Ascending aorta (tissue), 2 donors: ENCODE results near the gene CSMD2. TPM values are rescaled to one million over a fixed set of nuclear protein-coding genes. Genes with fewer than 3 reads are reported as not detected.
A peak's percentile ranks its signal among the peaks of the same experiment; 100 is the strongest.

Experiments
- DNase-seq, 2 donors: peaks; one replicate each; pipeline ENCODE4 v3.0.0-alpha.2; 2019; ENCODE audit warnings: low spot score in 2 of 2
- H3K27ac ChIP-seq, 2 donors: fragments of 200-600 bp; sonication (generic); one replicate each; pipeline ENCODE4 v1.5.1; 2016 to 2017; ENCODE audit warnings: mild to moderate bottlenecking in 1 of 2
- H3K27me3 ChIP-seq: fragments of 200-600 bp; sonication (generic); one replicate; pipeline ENCODE4 v1.5.1; 2017
- H3K36me3 ChIP-seq, 2 donors: fragments of 200-600 bp; sonication (generic); one replicate each; pipeline ENCODE4 v1.5.1; 2016
- H3K4me1 ChIP-seq, 2 donors: fragments of 200-600 bp; sonication (generic); one replicate each; pipeline ENCODE4 v1.5.1; 2016 to 2017; ENCODE audit warnings: mild to moderate bottlenecking in 1 of 2
- H3K4me3 ChIP-seq, 2 donors: fragments of 200-600 bp; sonication (generic); one replicate each; pipeline ENCODE4 v1.5.1; 2016 to 2017; ENCODE audit warnings: mild to moderate bottlenecking in 1 of 2
- H3K9me3 ChIP-seq, 2 donors: fragments of 200-600 bp; sonication (generic); one replicate each; pipeline ENCODE4 v1.5.1; 2016
- intact Hi-C: fragments of 100-400 bp; cut with DNase I; formaldehyde crosslinking; loops from one replicate; pipeline ENCODE4 v1.15.1; 2023
- total RNA-seq: library from RNA; depleted of rRNA; stranded (reverse); fragments of >200 nt; gene quantifications from one replicate; pipeline ENCODE4 v1.1.0, GENCODE V29; 2016
- TF ChIP-seq, protein P1 (sequence below), 3 experiments: fragments of 200-600 bp in 2 of 3; fragments of 450-650 bp in 1 of 3; sonication (generic) in 2 of 3; IDR thresholded peaks; one replicate each; pipeline ENCODE4 v1.5.1; 2016 to 2019; ENCODE audit warnings: antibody characterized with exemption in 3 of 3, mild to moderate bottlenecking in 1 of 3, moderate library complexity in 1 of 3

The CSMD2 gene
- total RNA-seq, 1 donor from 2014 or later = 10.9 TPM

DNA sequence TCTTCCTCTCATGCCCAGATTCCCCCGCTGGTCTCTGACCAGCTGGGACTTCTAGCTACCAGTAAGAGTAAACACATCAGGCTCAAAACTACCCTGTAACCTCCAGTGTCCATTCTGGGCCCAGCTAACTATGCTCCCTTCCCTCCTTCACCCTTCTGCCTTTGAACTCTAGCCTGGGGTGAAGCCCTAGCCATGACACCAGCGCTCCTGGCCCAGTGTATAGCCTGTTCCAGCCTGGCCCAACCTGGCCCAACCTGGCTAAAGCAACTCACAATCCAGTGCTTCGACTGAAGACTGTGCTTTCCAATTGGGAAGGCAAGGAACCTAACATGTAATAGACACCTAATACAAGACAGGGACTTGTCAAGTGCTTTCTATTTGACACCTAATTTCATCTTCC lies 27.6 kb downstream of the CSMD2 start:
- TF ChIP-seq, protein P1, sequence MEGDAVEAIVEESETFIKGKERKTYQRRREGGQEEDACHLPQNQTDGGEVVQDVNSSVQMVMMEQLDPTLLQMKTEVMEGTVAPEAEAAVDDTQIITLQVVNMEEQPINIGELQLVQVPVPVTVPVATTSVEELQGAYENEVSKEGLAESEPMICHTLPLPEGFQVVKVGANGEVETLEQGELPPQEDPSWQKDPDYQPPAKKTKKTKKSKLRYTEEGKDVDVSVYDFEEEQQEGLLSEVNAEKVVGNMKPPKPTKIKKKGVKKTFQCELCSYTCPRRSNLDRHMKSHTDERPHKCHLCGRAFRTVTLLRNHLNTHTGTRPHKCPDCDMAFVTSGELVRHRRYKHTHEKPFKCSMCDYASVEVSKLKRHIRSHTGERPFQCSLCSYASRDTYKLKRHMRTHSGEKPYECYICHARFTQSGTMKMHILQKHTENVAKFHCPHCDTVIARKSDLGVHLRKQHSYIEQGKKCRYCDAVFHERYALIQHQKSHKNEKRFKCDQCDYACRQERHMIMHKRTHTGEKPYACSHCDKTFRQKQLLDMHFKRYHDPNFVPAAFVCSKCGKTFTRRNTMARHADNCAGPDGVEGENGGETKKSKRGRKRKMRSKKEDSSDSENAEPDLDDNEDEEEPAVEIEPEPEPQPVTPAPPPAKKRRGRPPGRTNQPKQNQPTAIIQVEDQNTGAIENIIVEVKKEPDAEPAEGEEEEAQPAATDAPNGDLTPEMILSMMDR (IDR thresholded peaks at IDR 0.05) = no peak
- Histone ChIP-seq H3K4me1 (no peaks in the 10 kb centered on the region), H3K4me3 (no peak overlapping the region), H3K9me3 (no peaks in the 10 kb centered on the region), H3K27me3 (no peaks in the 10 kb centered on the region), H3K27ac (no peak overlapping the region), H3K36me3 (no peaks in the 10 kb centered on the region)
- DNase-seq = peak in 1 of 2 donors; percentile 9
- intact Hi-C loops = no loop called here

DNA sequence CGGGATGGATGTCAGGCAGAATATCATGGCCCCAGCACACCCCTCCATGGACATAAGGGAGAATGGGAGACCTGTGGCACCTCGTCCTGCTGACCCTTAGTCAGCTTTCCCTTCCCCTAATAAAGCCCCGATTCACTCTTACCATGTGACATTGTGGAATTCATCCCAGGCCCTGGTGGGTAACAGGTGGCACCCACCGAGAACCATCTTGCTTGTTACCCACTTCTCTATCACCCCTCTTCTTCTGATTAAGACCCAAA lies 32.9 kb downstream of the CSMD2 start:
- TF ChIP-seq, protein P1 (IDR thresholded peaks at IDR 0.05) = no peak
- no peak overlapping the region for H3K4me3 ChIP-seq
- no peaks in the 10 kb centered on the region for H3K4me1 ChIP-seq
- no peaks in the 10 kb centered on the region for H3K36me3 ChIP-seq
- intact Hi-C loops = no loop called here
- H3K27me3 ChIP-seq = no peaks in the 10 kb centered on the region
- H3K27ac ChIP-seq = no peak overlapping the region
- DNase-seq = peak in 1 of 2 donors; percentile 24
- H3K9me3 ChIP-seq = no peaks in the 10 kb centered on the region

DNA sequence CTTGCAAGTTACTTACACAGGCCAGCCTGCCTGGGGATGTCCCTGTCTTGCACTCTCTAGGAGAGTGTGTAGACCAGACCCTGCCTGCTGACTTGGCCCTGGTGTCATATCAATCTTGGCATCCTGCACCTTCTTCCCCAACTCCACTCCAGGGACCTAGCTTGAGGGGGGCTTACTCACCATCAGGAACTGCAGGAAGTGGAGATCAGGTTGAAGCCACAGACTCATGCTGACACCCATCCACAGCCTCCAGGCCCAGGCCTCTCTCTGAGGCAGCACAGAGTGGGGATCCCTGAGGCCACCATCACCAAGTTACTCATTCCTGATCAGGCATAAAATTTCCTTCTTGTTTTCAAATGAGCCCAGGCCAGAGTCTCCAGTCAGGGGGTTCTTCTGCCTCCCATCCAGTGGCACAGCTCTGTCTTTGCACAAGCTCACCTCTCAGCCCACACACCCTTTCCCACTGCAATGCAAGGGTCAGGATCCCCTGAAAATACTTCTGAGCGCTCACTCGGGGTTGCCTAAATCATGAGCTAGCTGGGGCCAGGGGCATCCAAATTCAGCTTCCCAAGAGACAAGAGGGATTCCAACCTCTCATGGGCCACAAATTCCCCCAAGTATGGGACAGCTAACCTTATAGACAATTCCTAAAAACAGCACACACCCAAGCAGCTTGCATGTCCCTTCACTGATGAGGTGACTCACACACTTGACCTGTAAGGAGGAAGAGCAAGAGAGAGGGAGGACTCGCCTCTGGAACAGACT lies 33.5 kb downstream of the CSMD2 start:
- no peaks in the 10 kb centered on the region for H3K9me3 ChIP-seq
- H3K36me3 ChIP-seq = no peaks in the 10 kb centered on the region
- H3K4me3 ChIP-seq = no peak overlapping the region
- TF ChIP-seq, protein P1 (IDR thresholded peaks at IDR 0.05) = no peak
- H3K27me3 ChIP-seq = no peaks in the 10 kb centered on the region
- no peak overlapping the region for H3K27ac ChIP-seq
- no peaks in the 10 kb centered on the region for H3K4me1 ChIP-seq
- intact Hi-C loops = no loop called here
- DNase-seq = peak in 1 of 2 donors; percentile 46

DNA sequence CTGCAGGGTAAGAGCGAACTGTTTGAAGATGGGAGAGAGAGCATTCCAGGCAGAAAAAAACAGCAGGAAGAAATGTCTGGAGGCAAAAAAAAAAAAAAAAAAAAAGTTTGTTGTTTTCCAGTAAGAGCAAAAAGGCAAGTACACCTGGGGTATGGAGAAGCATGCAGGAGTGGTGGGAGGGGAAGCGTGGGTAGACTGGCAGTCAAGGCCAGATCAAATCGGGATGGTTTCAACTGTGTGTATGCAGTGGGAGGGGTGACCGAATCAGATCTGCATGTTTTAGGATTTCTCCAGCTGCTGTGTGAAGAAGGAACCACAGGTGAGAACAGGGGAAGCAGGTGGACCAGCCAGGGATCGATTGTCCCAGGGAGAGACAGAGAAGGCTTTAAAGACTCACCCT lies 34.7 kb downstream of the CSMD2 start:
- Histone ChIP-seq H3K4me3 (no peak overlapping the region), H3K27me3 (no peaks in the 10 kb centered on the region), H3K9me3 (no peaks in the 10 kb centered on the region), H3K36me3 (no peaks in the 10 kb centered on the region), H3K4me1 (no peaks in the 10 kb centered on the region), H3K27ac (no peak overlapping the region)
- DNase-seq = peak in 1 of 2 donors; percentile 25
- TF ChIP-seq, protein P1 (IDR thresholded peaks at IDR 0.05) = no peak
- intact Hi-C loops = no loop called here

DNA sequence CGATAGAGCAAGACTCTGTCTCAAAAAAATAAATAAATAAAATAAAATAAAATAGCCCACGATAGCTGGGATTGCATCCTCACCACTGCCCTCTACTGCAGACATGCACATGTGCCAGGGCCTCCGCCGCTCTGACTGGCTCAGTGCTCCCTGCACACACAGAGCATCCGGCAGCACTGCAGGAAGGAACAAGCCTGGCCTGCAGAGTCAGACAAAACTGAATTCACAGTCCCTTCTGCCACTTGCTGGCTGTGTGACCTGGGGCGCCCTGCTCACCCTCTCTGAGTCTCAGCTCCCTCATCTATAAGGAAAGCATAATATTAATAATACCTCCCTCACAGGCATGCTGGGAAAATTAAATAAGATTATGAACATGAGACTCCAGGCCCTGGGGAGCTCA lies 35.4 kb downstream of the CSMD2 start:
- TF ChIP-seq, protein P1 (IDR thresholded peaks at IDR 0.05) = no peak
- intact Hi-C loops = no loop called here
- Histone ChIP-seq H3K9me3 (no peaks in the 10 kb centered on the region), H3K4me1 (no peaks in the 10 kb centered on the region), H3K27me3 (no peaks in the 10 kb centered on the region), H3K36me3 (no peaks in the 10 kb centered on the region), H3K4me3 (no peak overlapping the region), H3K27ac (no peak overlapping the region)
- DNase-seq = peak in 1 of 2 donors; percentile 38
